Right lobe of liver (tissue), 4 donors: ENCODE data around the gene CCDC83.

Source experiments
- POLR2A ChIP-seq: fragments of 450-650 bp; IDR thresholded peaks from one replicate; pipeline ENCODE4 v1.6.1; 2017; ENCODE audit warnings: antibody characterized with exemption, mild to moderate bottlenecking
- TF ChIP-seq, protein P1 (sequence below), 4 donors: fragments of 200-600 bp in 3 of 4; fragments of 450-650 bp in 1 of 4; IDR thresholded peaks; one replicate each; pipeline versions ENCODE4 v1.5.1 to v1.8.0; 2016 to 2022; ENCODE audit warnings: antibody characterized with exemption in 4 of 4, mild to moderate bottlenecking in 2 of 4
- donor health status: DM: no; HTN: no; CAD: no.
- donor health status: DM: no; HTN: no; CAD: no.
- donor health status: DM: no; HTN: yes; CAD: no.

DNA sequence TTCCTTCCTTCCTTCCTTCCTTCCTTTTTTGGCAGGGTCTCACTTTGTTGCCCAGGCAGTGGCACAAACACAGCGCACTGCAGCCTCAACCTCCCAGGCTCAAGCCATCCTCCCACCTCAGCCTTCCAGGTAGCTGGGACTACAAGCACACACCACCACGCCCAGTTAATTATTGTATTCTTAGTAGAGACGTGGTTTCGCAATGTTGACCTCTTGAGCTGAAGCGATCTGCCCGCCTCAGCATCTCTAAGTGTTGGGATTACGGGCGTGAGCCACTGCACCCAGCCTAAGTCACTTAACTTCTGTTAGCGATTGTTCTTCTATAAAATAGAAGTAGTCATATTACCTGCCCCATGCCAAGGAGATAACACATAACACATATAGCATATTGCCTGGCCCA, 41.5 kb upstream of the CCDC83 start:
- TF ChIP-seq, protein P1, sequence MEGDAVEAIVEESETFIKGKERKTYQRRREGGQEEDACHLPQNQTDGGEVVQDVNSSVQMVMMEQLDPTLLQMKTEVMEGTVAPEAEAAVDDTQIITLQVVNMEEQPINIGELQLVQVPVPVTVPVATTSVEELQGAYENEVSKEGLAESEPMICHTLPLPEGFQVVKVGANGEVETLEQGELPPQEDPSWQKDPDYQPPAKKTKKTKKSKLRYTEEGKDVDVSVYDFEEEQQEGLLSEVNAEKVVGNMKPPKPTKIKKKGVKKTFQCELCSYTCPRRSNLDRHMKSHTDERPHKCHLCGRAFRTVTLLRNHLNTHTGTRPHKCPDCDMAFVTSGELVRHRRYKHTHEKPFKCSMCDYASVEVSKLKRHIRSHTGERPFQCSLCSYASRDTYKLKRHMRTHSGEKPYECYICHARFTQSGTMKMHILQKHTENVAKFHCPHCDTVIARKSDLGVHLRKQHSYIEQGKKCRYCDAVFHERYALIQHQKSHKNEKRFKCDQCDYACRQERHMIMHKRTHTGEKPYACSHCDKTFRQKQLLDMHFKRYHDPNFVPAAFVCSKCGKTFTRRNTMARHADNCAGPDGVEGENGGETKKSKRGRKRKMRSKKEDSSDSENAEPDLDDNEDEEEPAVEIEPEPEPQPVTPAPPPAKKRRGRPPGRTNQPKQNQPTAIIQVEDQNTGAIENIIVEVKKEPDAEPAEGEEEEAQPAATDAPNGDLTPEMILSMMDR (IDR thresholded peaks at IDR 0.05) = no peak
- TF ChIP-seq POLR2A = no peak
